ENCODE measurements around the gene GCLC. TPM values are rescaled to one million over a fixed set of nuclear protein-coding genes. Genes with fewer than 3 reads are reported as not detected.

Gene GCLC
- total and polyA plus RNA-seq, 3 experiments from 2014 or later, result 18.5 to 37.1 (median 33.3) TPM

DNA sequence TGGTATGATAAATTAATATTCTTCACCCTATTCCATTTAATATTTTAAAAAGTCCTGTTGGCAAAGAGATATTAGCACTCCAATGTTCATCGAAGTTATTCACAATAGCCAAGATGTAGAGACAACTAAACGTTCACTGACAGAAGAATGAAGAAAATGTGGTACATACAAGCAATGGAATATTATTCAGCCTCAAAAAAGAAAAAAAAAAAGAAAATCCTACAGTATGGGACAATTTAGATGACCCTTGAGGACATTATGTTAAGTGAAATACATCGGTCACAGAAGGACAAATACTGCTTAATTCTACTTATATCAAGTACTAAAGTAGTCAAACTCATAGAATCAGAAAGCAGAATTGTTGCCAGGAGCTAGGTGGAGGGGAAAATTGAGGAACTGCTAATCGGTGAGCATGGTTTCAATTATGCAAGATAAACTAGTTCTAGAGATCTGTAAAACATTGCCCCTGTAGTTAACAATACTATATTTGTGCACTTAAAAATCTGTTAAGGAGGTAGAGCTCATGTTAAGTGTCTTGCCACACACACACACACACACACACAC is 4.7 kb downstream of the GCLC start:
- H3K9me3 ChIP-seq (ENCODE audit: low read length), result no peaks in the 10 kb centered on the region
- no peak overlapping the region for H3K27ac ChIP-seq (ENCODE audit: low read depth, low read length)
- H3K27me3 ChIP-seq (ENCODE audit: insufficient read depth, low read length, poor library complexity, severe bottlenecking), result no peaks in the 10 kb centered on the region
- ChIA-PET CTCF (no interaction called here), POLR2A (no interaction called here)
- peaks cover 18% of the 10 kb centered on the region for H3K4me1 ChIP-seq (ENCODE audit: insufficient read depth, low read length)
- no peaks in the 10 kb centered on the region for H3K36me3 ChIP-seq (ENCODE audit: insufficient read depth, low read length)
- Mint-ChIP-seq H3K4me3 (peak overlapping the region in 1 of 7 donors; percentile 57), H3K27me3 (no peaks in the 10 kb centered on the region), H3K36me3 (peaks cover 0 to 26% (median 6%) of the 10 kb centered on the region in 3 donors), H3K4me1 (peaks cover 54 to 82% (median 80%) of the 10 kb centered on the region in 3 donors), H3K9me3 (peaks cover 0 to 2% (median 0%) of the 10 kb centered on the region in 5 donors), H3K27ac (peak overlapping the region in 1 of 8 donors; percentile 14)
- no peak for DNase-seq
- no peak overlapping the region for H3K4me3 ChIP-seq (ENCODE audit: low read length)

- H3K36me3 ChIP-seq (ENCODE audit: insufficient read depth, low read length), result no peaks in the 10 kb centered on the region
- POLR2A ChIA-PET, result no interaction called here
Observed at GRCh38 chr6:53539561-53539960, 5.3 kb downstream of the GCLC start.

DNA sequence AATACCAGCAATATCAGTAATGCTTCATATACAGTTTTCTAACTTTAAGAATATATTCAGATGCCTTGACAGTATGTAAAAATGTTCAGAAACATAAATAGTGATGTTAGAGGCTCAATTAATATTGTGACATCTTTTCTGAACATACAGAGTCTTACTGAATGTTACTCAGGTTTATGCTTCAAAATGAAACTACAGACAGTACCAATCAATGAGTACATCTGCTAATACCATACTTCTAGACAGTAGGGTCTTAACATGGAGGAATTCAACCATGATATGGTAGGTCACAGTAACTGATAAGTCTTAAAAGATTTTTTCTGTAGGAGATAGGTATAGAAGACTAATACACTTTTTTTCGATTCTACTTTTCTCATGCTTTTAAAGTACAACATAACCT is 8.3 kb downstream of the GCLC start:
- Mint-ChIP-seq H3K27me3 (no peaks in the 10 kb centered on the region), H3K4me1 (peaks cover 50 to 82% (median 78%) of the 10 kb centered on the region in 3 donors), H3K27ac (no peak overlapping the region), H3K36me3 (peaks cover 5 to 18% (median 7%) of the 10 kb centered on the region in 3 donors), H3K9me3 (no peaks in the 10 kb centered on the region), H3K4me3 (no peak overlapping the region)
- H3K4me3 ChIP-seq (ENCODE audit: low read length), result no peak overlapping the region
- ChIA-PET POLR2A (no interaction called here), CTCF (interaction anchor here (0.9 to 1.6 kb wide), 2 partner anchors 8 to 12 kb away, joined by 3 to 4 read pairs; partner anchors contain the start of gene GCLC)
- no peaks in the 10 kb centered on the region for H3K36me3 ChIP-seq (ENCODE audit: insufficient read depth, low read length)
- DNase-seq, result no peak
- no peaks in the 10 kb centered on the region for H3K27me3 ChIP-seq (ENCODE audit: insufficient read depth, low read length, poor library complexity, severe bottlenecking)
- peaks cover 4% of the 10 kb centered on the region for H3K4me1 ChIP-seq (ENCODE audit: insufficient read depth, low read length)
- no peaks in the 10 kb centered on the region for H3K9me3 ChIP-seq (ENCODE audit: low read length)
- no peak overlapping the region for H3K27ac ChIP-seq (ENCODE audit: low read depth, low read length)

More at GRCh38 chr6:53539561-53539960, 5.3 kb downstream of the GCLC start:
- H3K36me3 Mint-ChIP-seq, result peaks cover under 1 to 22% (median 6%) of the 10 kb centered on the region in 3 donors
- Histone ChIP-seq H3K9me3 (ENCODE audit: low read length) (no peaks in the 10 kb centered on the region), H3K27ac (ENCODE audit: low read depth, low read length) (no peak overlapping the region), H3K4me3 (ENCODE audit: low read length) (no peak overlapping the region), H3K4me1 (ENCODE audit: insufficient read depth, low read length) (peaks cover 16% of the 10 kb centered on the region), H3K27me3 (ENCODE audit: insufficient read depth, low read length, poor library complexity, severe bottlenecking) (no peaks in the 10 kb centered on the region)
- no peak overlapping the region for H3K27ac Mint-ChIP-seq
- peaks cover 52 to 83% (median 80%) of the 10 kb centered on the region in 3 donors for H3K4me1 Mint-ChIP-seq
- peak overlapping the region in 1 of 7 donors; percentile 18 for H3K4me3 Mint-ChIP-seq
- CTCF ChIA-PET, result interaction anchor here (2.9 kb wide), 1 partner anchor 112 kb away, joined by 15 read pairs; no protein-coding TSS in a partner anchor
- H3K27me3 Mint-ChIP-seq, result no peaks in the 10 kb centered on the region
- H3K9me3 Mint-ChIP-seq, result no peaks in the 10 kb centered on the region
- DNase-seq, result no peak

DNA sequence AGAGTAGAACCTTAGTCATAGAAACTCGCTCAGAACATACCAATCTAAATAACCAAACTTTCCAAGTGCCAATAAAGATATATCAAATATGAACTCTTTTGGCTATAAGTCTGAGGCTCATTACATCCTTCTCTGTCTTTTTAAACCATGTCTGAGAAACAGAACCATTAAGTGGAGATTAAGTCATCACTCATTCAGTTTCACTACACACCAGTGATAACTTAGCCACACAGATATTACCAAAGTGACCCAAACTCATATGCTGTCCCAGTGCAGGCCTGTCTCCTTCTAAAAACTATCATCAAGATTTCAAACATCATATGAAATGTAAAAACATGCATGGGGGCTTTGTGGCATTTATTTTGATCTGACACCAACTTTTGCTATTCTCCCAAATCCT is 12.0 kb downstream of the GCLC start:
- H3K27ac Mint-ChIP-seq, result peak overlapping the region in 1 of 8 donors; percentile 44

DNA sequence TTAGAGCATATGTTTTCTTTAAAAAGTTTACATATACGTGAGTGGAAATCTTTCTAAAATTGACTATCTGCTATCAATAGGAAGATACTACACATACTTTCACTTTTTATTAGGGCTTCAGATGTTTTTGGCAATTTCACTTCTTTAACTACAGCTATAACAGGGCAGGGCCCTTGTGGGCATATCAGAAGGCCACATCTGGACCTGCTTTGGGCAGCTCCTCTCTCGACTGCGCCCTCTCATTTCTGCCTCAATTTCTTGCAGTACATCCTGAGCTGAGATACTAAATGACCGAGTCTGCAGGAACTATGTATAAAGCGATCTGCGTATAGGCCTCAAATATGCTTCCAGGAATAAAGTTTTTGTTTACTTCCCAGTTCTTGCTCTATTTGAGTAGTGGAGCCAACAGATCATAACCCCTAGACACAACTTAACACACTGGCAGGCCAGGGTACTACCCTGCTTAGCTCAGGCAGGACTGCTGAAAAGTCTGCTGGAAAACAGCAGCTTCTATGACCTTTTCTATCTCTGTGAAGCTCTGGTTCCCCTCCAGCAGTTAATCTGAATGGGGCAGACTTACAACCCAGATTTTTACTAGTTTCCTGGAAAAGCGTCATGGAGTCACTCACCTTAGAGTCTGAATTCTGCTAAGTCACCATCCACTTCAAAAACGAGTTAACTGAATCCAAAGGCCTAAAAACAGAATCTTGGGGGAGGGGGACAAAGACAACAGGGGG is 12.7 kb downstream of the GCLC start:
- no peak for DNase-seq
- Mint-ChIP-seq H3K27me3 (no peaks in the 10 kb centered on the region), H3K4me3 (no peak overlapping the region), H3K4me1 (peaks cover 44 to 81% (median 81%) of the 10 kb centered on the region in 3 donors), H3K27ac (peak overlapping the region in 1 of 8 donors; percentile 74), H3K36me3 (peaks cover 4 to 6% (median 5%) of the 10 kb centered on the region in 3 donors), H3K9me3 (no peaks in the 10 kb centered on the region)
- Histone ChIP-seq H3K4me3 (ENCODE audit: low read length) (no peak overlapping the region), H3K27me3 (ENCODE audit: insufficient read depth, low read length, poor library complexity, severe bottlenecking) (no peaks in the 10 kb centered on the region), H3K4me1 (ENCODE audit: insufficient read depth, low read length) (no peaks in the 10 kb centered on the region), H3K27ac (ENCODE audit: low read depth, low read length) (no peak overlapping the region), H3K36me3 (ENCODE audit: insufficient read depth, low read length) (no peaks in the 10 kb centered on the region), H3K9me3 (ENCODE audit: low read length) (no peaks in the 10 kb centered on the region)
- ChIA-PET CTCF (interaction anchor here (1.2 kb wide), 1 partner anchor 15 kb away, joined by 4 read pairs; no protein-coding TSS in a partner anchor), POLR2A (no interaction called here)

More for the DNA sequence above, 12.0 kb downstream of the GCLC start:
- Histone ChIP-seq H3K27ac (ENCODE audit: low read depth, low read length) (no peak overlapping the region), H3K4me3 (ENCODE audit: low read length) (no peak overlapping the region), H3K9me3 (ENCODE audit: low read length) (no peaks in the 10 kb centered on the region), H3K4me1 (ENCODE audit: insufficient read depth, low read length) (no peaks in the 10 kb centered on the region), H3K27me3 (ENCODE audit: insufficient read depth, low read length, poor library complexity, severe bottlenecking) (no peaks in the 10 kb centered on the region), H3K36me3 (ENCODE audit: insufficient read depth, low read length) (no peaks in the 10 kb centered on the region)
- no peak for DNase-seq
- Mint-ChIP-seq H3K36me3 (peaks cover 4 to 6% (median 5%) of the 10 kb centered on the region in 3 donors), H3K4me1 (peaks cover 43 to 79% (median 75%) of the 10 kb centered on the region in 3 donors), H3K27me3 (no peaks in the 10 kb centered on the region), H3K4me3 (no peak overlapping the region), H3K9me3 (no peaks in the 10 kb centered on the region)
- ChIA-PET CTCF (no interaction called here), POLR2A (no interaction called here)

DNA sequence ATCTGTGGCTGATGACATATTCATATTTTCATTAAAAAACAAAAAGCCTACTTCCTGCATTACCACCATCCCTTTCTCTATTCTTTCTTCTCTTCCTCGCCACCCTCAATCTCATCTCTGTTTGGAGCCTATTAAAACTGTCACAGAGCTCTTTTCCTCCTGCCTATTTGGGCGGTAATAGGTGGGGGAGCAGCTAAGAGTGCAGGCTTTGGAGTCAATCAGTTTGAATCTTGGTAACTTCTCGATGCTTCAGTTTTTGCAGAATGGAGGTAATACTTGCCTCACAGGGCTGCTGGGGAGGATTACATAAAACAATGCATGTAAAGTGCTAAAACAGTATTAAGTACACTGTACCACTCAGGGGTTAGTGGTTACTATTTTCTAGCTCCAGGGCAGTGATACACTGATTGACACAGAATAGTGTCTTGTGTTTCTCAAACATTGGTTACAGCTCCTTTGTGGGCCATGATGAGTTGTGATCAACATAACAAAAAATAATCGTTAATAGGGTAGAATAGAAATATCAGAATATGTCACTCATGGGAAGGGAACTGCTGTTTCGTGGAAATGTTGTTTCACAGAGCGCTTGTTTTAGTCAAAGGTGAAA is 14.0 kb downstream of the GCLC start:
- no peak for DNase-seq
- no peak overlapping the region for H3K27ac Mint-ChIP-seq
- Histone ChIP-seq H3K9me3 (ENCODE audit: low read length) (no peaks in the 10 kb centered on the region), H3K27me3 (ENCODE audit: insufficient read depth, low read length, poor library complexity, severe bottlenecking) (no peaks in the 10 kb centered on the region), H3K4me3 (ENCODE audit: low read length) (no peak overlapping the region), H3K4me1 (ENCODE audit: insufficient read depth, low read length) (no peaks in the 10 kb centered on the region), H3K36me3 (ENCODE audit: insufficient read depth, low read length) (no peaks in the 10 kb centered on the region), H3K27ac (ENCODE audit: low read depth, low read length) (no peak overlapping the region)
- no peak overlapping the region for H3K4me3 Mint-ChIP-seq
- POLR2A ChIA-PET, result no interaction called here
- H3K36me3 Mint-ChIP-seq, result peaks cover 3 to 5% (median 4%) of the 10 kb centered on the region in 3 donors
- H3K27me3 Mint-ChIP-seq, result no peaks in the 10 kb centered on the region
- no peaks in the 10 kb centered on the region for H3K9me3 Mint-ChIP-seq
- CTCF ChIA-PET, result interaction anchor here (0.9 to 1.2 kb wide), 2 partner anchors 17 to 38 kb away, joined by 3 to 4 read pairs; no protein-coding TSS in a partner anchor
- H3K4me1 Mint-ChIP-seq, result peaks cover 44 to 79% (median 71%) of the 10 kb centered on the region in 3 donors

GRCh38 chr6:53530346-53530745 is 14.6 kb downstream of the GCLC start:
- Histone ChIP-seq H3K4me1 (ENCODE audit: insufficient read depth, low read length) (no peaks in the 10 kb centered on the region), H3K36me3 (ENCODE audit: insufficient read depth, low read length) (no peaks in the 10 kb centered on the region), H3K27ac (ENCODE audit: low read depth, low read length) (no peak overlapping the region), H3K4me3 (ENCODE audit: low read length) (no peak overlapping the region), H3K27me3 (ENCODE audit: insufficient read depth, low read length, poor library complexity, severe bottlenecking) (no peaks in the 10 kb centered on the region), H3K9me3 (ENCODE audit: low read length) (no peaks in the 10 kb centered on the region)
- CTCF ChIA-PET, result interaction anchor here (0.9 kb wide), 1 partner anchor 37 kb away, joined by 3 read pairs; no protein-coding TSS in a partner anchor
- Mint-ChIP-seq H3K4me3 (no peak overlapping the region), H3K9me3 (no peaks in the 10 kb centered on the region), H3K4me1 (peaks cover 41 to 78% (median 69%) of the 10 kb centered on the region in 3 donors), H3K36me3 (peaks cover 1 to 5% (median 3%) of the 10 kb centered on the region in 3 donors), H3K27me3 (no peaks in the 10 kb centered on the region), H3K27ac (no peak overlapping the region)
- DNase-seq, result no peak
- POLR2A ChIA-PET, result no interaction called here
